Jurkat, Clone E6-1 (cell line): ENCODE data around the gene UBALD1.

Experiments
- DNase-seq: peaks from one replicate; pipeline ENCODE4 v3.0.0-alpha.2; 2011; ENCODE audit warnings: low read depth, low spot score
- H3K4me3 ChIP-seq: 2 replicates; pipeline ENCODE4 v1.5.1; 2011; ENCODE audit warnings: mild to moderate bottlenecking, low read length, control low read depth, moderate library complexity

Gene UBALD1

GRCh38 chr16:4647644-4647980 is 32.9 kb upstream of the UBALD1 start:
- no peak for DNase-seq
- H3K4me3 ChIP-seq = no peak overlapping the region

- H3K4me3 ChIP-seq = no peak overlapping the region
- peak; percentile 63 for DNase-seq
These were observed 32.3 kb upstream of the UBALD1 start for GRCh38 chr16:4646773-4647643.

GRCh38 chr16:4641895-4642294 is 27.2 kb upstream of the UBALD1 start:
- no peak for DNase-seq
- no peak overlapping the region for H3K4me3 ChIP-seq

- no peak overlapping the region for H3K4me3 ChIP-seq
These were observed 26.6 kb upstream of the UBALD1 start for GRCh38 chr16:4641306-4641687.

GRCh38 chr16:4640572-4641305 is 26.1 kb upstream of the UBALD1 start:
- no peak overlapping the region for H3K4me3 ChIP-seq
- DNase-seq = no peak

More at GRCh38 chr16:4641306-4641687, 26.6 kb upstream of the UBALD1 start:
- DNase-seq = no peak

GRCh38 chr16:4639899-4640509 is 25.3 kb upstream of the UBALD1 start:
- no peak overlapping the region for H3K4me3 ChIP-seq
- no peak for DNase-seq

- H3K4me3 ChIP-seq = no peak overlapping the region
- DNase-seq = no peak
These were observed 22.9 kb upstream of the UBALD1 start for GRCh38 chr16:4637501-4638166.

GRCh38 chr16:4636196-4636595 is 21.5 kb upstream of the UBALD1 start:
- DNase-seq = no peak

GRCh38 chr16:4634768-4635167 is 20.1 kb upstream of the UBALD1 start:
- no peak overlapping the region for H3K4me3 ChIP-seq
- DNase-seq = no peak

More at GRCh38 chr16:4636196-4636595, 21.5 kb upstream of the UBALD1 start:
- no peak overlapping the region for H3K4me3 ChIP-seq

GRCh38 chr16:4633910-4634635 is 19.4 kb upstream of the UBALD1 start:
- H3K4me3 ChIP-seq = no peak overlapping the region
- no peak for DNase-seq

- H3K4me3 ChIP-seq = no peak overlapping the region
- no peak for DNase-seq
These were observed 16.8 kb upstream of the UBALD1 start for GRCh38 chr16:4631444-4631843.

- no peak overlapping the region for H3K4me3 ChIP-seq
These were observed 13.6 kb upstream of the UBALD1 start for GRCh38 chr16:4628283-4628682.

GRCh38 chr16:4626396-4626795 is 11.7 kb upstream of the UBALD1 start:
- H3K4me3 ChIP-seq = no peak overlapping the region

More at GRCh38 chr16:4628283-4628682, 13.6 kb upstream of the UBALD1 start:
- no peak for DNase-seq

GRCh38 chr16:4625560-4626159 is 11.0 kb upstream of the UBALD1 start:
- peak overlapping the region; percentile 74 for H3K4me3 ChIP-seq
- no peak for DNase-seq

More at GRCh38 chr16:4626396-4626795, 11.7 kb upstream of the UBALD1 start:
- no peak for DNase-seq

- H3K4me3 ChIP-seq = peak overlapping the region; percentile 74
- no peak for DNase-seq
These were observed 10.3 kb upstream of the UBALD1 start for GRCh38 chr16:4624827-4625559.

GRCh38 chr16:4624015-4624826 is 9.5 kb upstream of the UBALD1 start, which contains the start of gene MGRN1:
Gene MGRN1, plus strand, starts transcription at chr16:4624826. Its CDS starts 135 bp downstream, at chr16:4624961.
- peak; percentile 95 for DNase-seq
- peak within 1 kb of the TSS; percentile 74 for H3K4me3 ChIP-seq

- no peak for DNase-seq
- no peak overlapping the region for H3K4me3 ChIP-seq
These were observed 8.9 kb upstream of the UBALD1 start for GRCh38 chr16:4623593-4623992.
